ENCODE measurements around the gene ACAD8. TPM values are rescaled to one million over a fixed set of nuclear protein-coding genes. Genes with fewer than 3 reads are reported as not detected.

The ACAD8 gene
- total and polyA plus RNA-seq, 2 of the 8 experiments (the other 6 are each of a cell fraction or from before 2014, with no cell fraction given): 45.8 to 52.7 TPM

GRCh38 chr11:134292661-134293060 is 39.3 kb downstream of the ACAD8 start (continued):
- TF ChIP-seq USF2 (IDR thresholded peaks at IDR 0.05; ENCODE audit: low read length): no peak

Data from H1 (cell line).